Osteoblast (primary cell): Measurements from ENCODE around the gene ZNF618. TPM values are rescaled to one million over a fixed set of nuclear protein-coding genes. Genes with fewer than 3 reads are reported as not detected.
A peak's percentile ranks its signal among the peaks of the same experiment; 100 is the strongest.

Source experiments
- DNase-seq: peaks from one replicate; pipeline ENCODE4 v3.0.0; 2011; ENCODE audit warnings: low spot score, mixed read lengths; ENCODE audit not compliant: insufficient read length; ENCODE audit errors: missing footprints
- H2AFZ ChIP-seq: 2 replicates; pipeline ENCODE4 v1.6.0; 2011; ENCODE audit warnings: mild to moderate bottlenecking, low read length
- H3K27ac ChIP-seq: 2 replicates; pipeline ENCODE4 v1.5.1; 2011; ENCODE audit warnings: mild to moderate bottlenecking, low read depth, low read length, moderate library complexity
- H3K27me3 ChIP-seq: 2 replicates; pipeline ENCODE4 v1.6.0; 2012; ENCODE audit warnings: mild to moderate bottlenecking, control low read depth, inconsistent platforms, low read length, moderate library complexity; ENCODE audit not compliant: insufficient read depth
- H3K36me3 ChIP-seq: 2 replicates; pipeline ENCODE4 v1.5.1; 2011; ENCODE audit warnings: mild to moderate bottlenecking, low read length, control low read depth, moderate library complexity; ENCODE audit not compliant: insufficient read depth
- H3K4me1 ChIP-seq: 2 replicates; pipeline ENCODE4 v1.5.1; 2011; ENCODE audit warnings: mild to moderate bottlenecking, low read length, control low read depth, moderate library complexity; ENCODE audit not compliant: insufficient read depth
- H3K4me2 ChIP-seq: 2 replicates; pipeline ENCODE4 v1.6.0; 2011; ENCODE audit warnings: mild to moderate bottlenecking, low read length; ENCODE audit not compliant: insufficient read depth
- H3K4me3 ChIP-seq: fragments of 200-600 bp; sonication (generic); 3 replicates; pipeline ENCODE4 v1.5.1; 2012; ENCODE audit warnings: mild to moderate bottlenecking, low read length, inconsistent platforms; ENCODE audit not compliant: insufficient read depth
- H3K79me2 ChIP-seq: 2 replicates; pipeline ENCODE4 v1.6.0; 2012; ENCODE audit warnings: mild to moderate bottlenecking, low read length, control low read depth, inconsistent platforms; ENCODE audit not compliant: insufficient read depth
- H3K9me3 ChIP-seq: 2 replicates; pipeline ENCODE4 v1.5.1; 2011; ENCODE audit warnings: low read depth, low read length, control low read depth
- H4K20me1 ChIP-seq: 2 replicates; pipeline ENCODE4 v1.6.0; 2012; ENCODE audit warnings: mild to moderate bottlenecking, low read length, control low read depth; ENCODE audit not compliant: insufficient read depth
- CTCF ChIP-seq: IDR thresholded peaks from 2 replicates; pipeline ENCODE4 v1.5.1; 2011; ENCODE audit warnings: mild to moderate bottlenecking, low read depth, low read length, moderate library complexity; ENCODE audit errors: extremely low read depth
- total RNA-seq: library from RNA; depleted of rRNA; stranded (reverse); fragments of >200 nt; gene quantifications from 2 replicates; pipeline ENCODE4 v1.2.3, GENCODE V29; 2012

Gene ZNF618
- total RNA-seq, 1 donor: 10.1 TPM

GRCh38 chr9:114002271-114002985, 126.3 kb downstream of the ZNF618 start:
- Histone ChIP-seq H2AFZ (no peak overlapping the region), H3K9me3 (no peaks in the 10 kb centered on the region), H3K4me1 (peaks cover 14% of the 10 kb centered on the region), H3K4me3 (no peak overlapping the region), H3K79me2 (no peaks in the 10 kb centered on the region), H3K27ac (no peak overlapping the region), H3K4me2 (no peak overlapping the region), H3K27me3 (no peaks in the 10 kb centered on the region), H3K36me3 (peaks cover 26% of the 10 kb centered on the region), H4K20me1 (peaks cover 20% of the 10 kb centered on the region)
- no peak for TF ChIP-seq CTCF
- DNase-seq: peak; percentile 31

GRCh38 chr9:114002986-114003350, 126.9 kb downstream of the ZNF618 start:
- Histone ChIP-seq H3K36me3 (peaks cover 32% of the 10 kb centered on the region), H3K4me1 (peaks cover 14% of the 10 kb centered on the region), H3K4me3 (no peak overlapping the region), H4K20me1 (peaks cover 18% of the 10 kb centered on the region), H3K4me2 (no peak overlapping the region), H2AFZ (no peak overlapping the region), H3K27me3 (no peaks in the 10 kb centered on the region), H3K79me2 (no peaks in the 10 kb centered on the region), H3K9me3 (no peaks in the 10 kb centered on the region), H3K27ac (no peak overlapping the region)
- TF ChIP-seq CTCF: no peak
- no peak for DNase-seq

- Histone ChIP-seq H3K9me3 (no peaks in the 10 kb centered on the region), H3K27ac (no peak overlapping the region), H3K4me1 (peaks cover 14% of the 10 kb centered on the region), H3K27me3 (no peaks in the 10 kb centered on the region), H3K79me2 (no peaks in the 10 kb centered on the region), H3K4me2 (no peak overlapping the region), H4K20me1 (peaks cover 18% of the 10 kb centered on the region), H3K4me3 (no peak overlapping the region), H2AFZ (no peak overlapping the region), H3K36me3 (peaks cover 33% of the 10 kb centered on the region)
- no peak for TF ChIP-seq CTCF
- DNase-seq: peak; percentile 32
These were observed 127.2 kb downstream of the ZNF618 start for GRCh38 chr9:114003351-114003750.

- H3K27me3 ChIP-seq: no peaks in the 10 kb centered on the region
- H3K4me1 ChIP-seq: peaks cover 14% of the 10 kb centered on the region
- H3K79me2 ChIP-seq: no peaks in the 10 kb centered on the region
- no peaks in the 10 kb centered on the region for H3K9me3 ChIP-seq
- no peak overlapping the region for H3K27ac ChIP-seq
- H3K4me2 ChIP-seq: no peak overlapping the region
- H3K36me3 ChIP-seq: peaks cover 33% of the 10 kb centered on the region
- no peak for DNase-seq
- no peak overlapping the region for H3K4me3 ChIP-seq
- no peak overlapping the region for H2AFZ ChIP-seq
- no peak for TF ChIP-seq CTCF
- peaks cover 18% of the 10 kb centered on the region for H4K20me1 ChIP-seq
These were observed 127.6 kb downstream of the ZNF618 start for GRCh38 chr9:114003758-114004157.
